ENCODE data around the gene CTNNBIP1. TPM values are rescaled to one million over a fixed set of nuclear protein-coding genes. Genes with fewer than 3 reads are reported as not detected.
A peak's percentile ranks its signal among the peaks of the same experiment; 100 is the strongest.

The CTNNBIP1 gene
- total and polyA plus RNA-seq, 9 donors: 47.3 to 81.1 (median 58.7) TPM

DNA sequence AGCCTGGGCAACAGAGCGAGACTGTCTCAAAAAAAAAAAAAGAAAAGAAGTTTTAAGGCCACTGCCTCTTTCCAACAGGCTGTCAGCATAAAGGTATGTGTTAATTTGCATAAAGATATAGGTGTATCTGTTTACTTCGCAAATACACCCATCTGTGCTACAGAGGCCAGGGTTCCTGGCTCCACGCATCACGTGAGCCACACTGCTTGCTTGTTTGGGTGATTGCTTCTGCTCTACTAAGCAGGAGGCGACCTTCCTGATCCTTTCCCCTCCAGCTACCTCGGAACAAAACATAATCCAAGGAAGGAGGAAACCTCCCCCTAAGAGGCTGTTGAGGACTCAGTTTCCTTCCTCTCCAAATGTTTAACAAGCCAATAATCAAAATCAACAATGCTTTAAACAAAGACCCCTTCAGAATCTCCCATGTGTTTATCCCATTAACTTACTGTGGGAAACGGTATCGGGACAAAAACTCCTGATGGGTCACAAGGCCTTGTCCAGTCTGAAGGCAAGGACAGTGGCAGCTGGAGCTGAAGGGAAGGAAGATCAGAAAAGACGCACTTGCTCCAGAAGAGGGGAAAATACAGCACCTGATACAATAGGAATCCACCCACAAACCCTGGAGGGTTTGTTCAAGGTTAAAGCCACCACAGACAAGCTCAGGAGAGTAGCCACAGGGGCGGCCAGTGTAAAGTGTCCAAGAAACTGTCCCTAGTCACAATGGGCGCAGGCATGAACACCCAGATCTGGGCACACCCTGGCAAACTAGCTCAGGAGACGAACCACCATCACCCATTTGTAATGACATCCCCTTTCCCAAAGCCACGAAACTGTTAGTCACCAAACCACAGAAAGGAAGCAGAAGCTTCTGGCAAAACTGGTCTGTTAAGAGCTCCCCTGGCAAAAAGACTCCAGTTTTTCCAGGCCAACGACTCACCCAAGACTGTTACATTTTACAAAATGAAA is 17.2 kb downstream of the CTNNBIP1 start:
- no peak for DNase-seq
- Histone ChIP-seq H3K36me3 (ENCODE audit: control insufficient read depth, insufficient read depth, low read length) (peaks cover 20% of the 10 kb centered on the region), H3K4me1 (ENCODE audit: control insufficient read depth, insufficient read depth, low read length) (peaks cover 31% of the 10 kb centered on the region), H3K9me3 (replicated peaks; ENCODE audit: control insufficient read depth, low read depth, low read length) (no peaks in the 10 kb centered on the region), H3K4me3 (ENCODE audit: low read length) (no peak overlapping the region), H3K27me3 (ENCODE audit: control insufficient read depth, insufficient read depth, low read length) (no peaks in the 10 kb centered on the region), H3K27ac (ENCODE audit: low read length) (peak overlapping the region; percentile 74)
- 74% methylated on average over 8 of the region's 14 CpGs for WGBS (ENCODE audit: insufficient coverage)

DNA sequence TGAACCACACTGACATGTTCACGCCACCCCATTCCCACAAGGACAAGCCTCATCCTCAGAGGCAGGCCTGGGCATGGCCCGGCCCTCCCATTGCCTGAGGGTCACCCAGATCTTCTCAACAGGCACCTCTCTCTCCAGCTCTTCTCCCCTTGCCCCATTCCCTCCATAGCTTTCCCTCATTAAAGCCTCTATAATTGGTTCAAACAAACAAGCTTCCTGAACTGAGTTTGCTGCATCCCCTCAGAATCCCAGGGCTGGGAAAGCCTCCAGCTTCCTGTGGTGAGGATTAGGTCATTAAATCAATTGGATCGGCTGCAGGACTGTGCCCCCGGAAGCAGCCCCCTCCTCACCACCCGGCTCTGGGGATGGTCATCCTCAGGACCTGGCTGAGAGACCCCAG is 18.9 kb downstream of the CTNNBIP1 start:
- WGBS (ENCODE audit: insufficient coverage): 82% methylated on average over 2 of the region's 5 CpGs
- H3K4me1 ChIP-seq (ENCODE audit: control insufficient read depth, insufficient read depth, low read length): peaks cover 36% of the 10 kb centered on the region

DNA sequence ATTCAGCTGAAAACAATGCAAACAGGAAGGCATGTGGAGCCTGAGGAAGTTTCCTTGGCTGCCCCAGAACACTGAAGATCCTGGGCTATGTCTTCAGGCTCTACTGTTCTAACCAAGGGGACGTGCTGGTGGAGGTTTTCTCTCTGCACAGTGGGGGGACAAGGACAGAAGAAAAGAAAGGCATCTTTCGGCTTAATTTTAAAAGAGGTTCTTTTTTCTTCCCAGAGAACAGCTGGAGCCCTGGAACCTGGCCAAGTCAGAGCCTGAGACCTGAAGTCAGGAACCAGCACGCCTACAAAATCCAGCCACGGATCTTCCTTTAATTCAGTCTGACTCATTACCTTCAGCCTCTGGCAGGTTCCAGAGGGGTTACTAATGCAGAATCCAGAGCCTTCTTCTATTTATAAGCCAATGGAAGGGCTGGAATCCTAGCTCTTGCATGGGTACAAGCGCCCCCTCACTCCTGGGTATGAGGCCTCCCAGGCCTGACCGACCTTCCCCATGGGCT is 19.8 kb downstream of the CTNNBIP1 start:
- Histone ChIP-seq H3K4me3 (ENCODE audit: low read length) (no peak overlapping the region), H3K36me3 (ENCODE audit: control insufficient read depth, insufficient read depth, low read length) (peaks cover 26% of the 10 kb centered on the region), H3K27me3 (ENCODE audit: control insufficient read depth, insufficient read depth, low read length) (no peaks in the 10 kb centered on the region), H3K27ac (ENCODE audit: low read length) (peak overlapping the region; percentile 66), H3K4me1 (ENCODE audit: control insufficient read depth, insufficient read depth, low read length) (peaks cover 45% of the 10 kb centered on the region), H3K9me3 (replicated peaks; ENCODE audit: control insufficient read depth, low read depth, low read length) (no peaks in the 10 kb centered on the region)
- WGBS (ENCODE audit: insufficient coverage): 22% methylated on average over 5 of the region's 6 CpGs
- DNase-seq: peak; percentile 73

More for the DNA sequence above, 18.9 kb downstream of the CTNNBIP1 start:
- no peaks in the 10 kb centered on the region for H3K27me3 ChIP-seq (ENCODE audit: control insufficient read depth, insufficient read depth, low read length)
- DNase-seq: no peak
- peaks cover 26% of the 10 kb centered on the region for H3K36me3 ChIP-seq (ENCODE audit: control insufficient read depth, insufficient read depth, low read length)
- H3K27ac ChIP-seq (ENCODE audit: low read length): peak overlapping the region; percentile 66
- H3K9me3 ChIP-seq (replicated peaks; ENCODE audit: control insufficient read depth, low read depth, low read length): no peaks in the 10 kb centered on the region
- H3K4me3 ChIP-seq (ENCODE audit: low read length): no peak overlapping the region

DNA sequence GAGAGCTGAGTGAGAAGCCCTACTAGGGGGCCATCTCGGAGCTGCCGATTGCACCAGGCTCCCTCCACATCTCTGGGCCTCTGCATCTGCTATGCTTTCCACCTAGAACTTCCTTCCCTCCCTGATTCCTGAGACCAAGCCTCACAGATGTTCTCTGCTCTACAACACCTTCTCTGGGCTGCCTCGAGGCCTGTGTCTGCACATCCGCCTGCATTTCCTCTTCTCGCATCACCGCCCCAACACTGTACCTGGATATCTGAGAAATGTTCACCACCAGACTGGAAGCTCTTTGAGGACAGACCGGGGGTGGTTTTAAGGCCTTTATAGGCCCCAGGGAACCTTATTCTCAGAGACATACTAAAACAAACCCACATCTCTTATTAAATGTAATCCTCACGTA is 20.7 kb downstream of the CTNNBIP1 start:
- Histone ChIP-seq H3K9me3 (replicated peaks; ENCODE audit: control insufficient read depth, low read depth, low read length) (no peaks in the 10 kb centered on the region), H3K27me3 (ENCODE audit: control insufficient read depth, insufficient read depth, low read length) (no peaks in the 10 kb centered on the region), H3K4me1 (ENCODE audit: control insufficient read depth, insufficient read depth, low read length) (peaks cover 53% of the 10 kb centered on the region), H3K27ac (ENCODE audit: low read length) (peak overlapping the region; percentile 66), H3K36me3 (ENCODE audit: control insufficient read depth, insufficient read depth, low read length) (peaks cover 26% of the 10 kb centered on the region), H3K4me3 (ENCODE audit: low read length) (no peak overlapping the region)
- no peak for DNase-seq
- 58% methylated on average over 3 of the region's 8 CpGs for WGBS (ENCODE audit: insufficient coverage)

DNA sequence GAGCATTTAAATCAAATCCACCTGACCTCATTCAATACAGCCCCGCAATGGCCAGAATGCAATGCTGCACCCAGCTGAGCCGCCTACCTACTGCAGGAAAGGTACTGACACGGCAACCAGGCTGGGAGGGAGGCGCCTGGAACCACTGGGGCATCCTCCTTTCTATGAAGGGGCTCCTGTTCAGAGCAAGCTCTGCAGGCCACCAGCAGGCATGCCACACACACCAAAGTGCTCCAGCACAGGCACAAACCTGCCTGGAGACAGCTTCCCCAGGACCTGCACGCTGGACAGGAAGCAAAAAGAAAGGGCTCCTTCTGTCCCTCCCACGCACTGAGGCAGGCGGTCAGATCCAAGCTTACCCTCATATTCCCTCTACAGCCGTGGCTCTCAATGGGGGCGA is 21.2 kb downstream of the CTNNBIP1 start:
- Histone ChIP-seq H3K27ac (ENCODE audit: low read length) (no peak overlapping the region), H3K4me1 (ENCODE audit: control insufficient read depth, insufficient read depth, low read length) (peaks cover 59% of the 10 kb centered on the region)
- 75% methylated on average over 5 of the region's 9 CpGs for WGBS (ENCODE audit: insufficient coverage)

DNA sequence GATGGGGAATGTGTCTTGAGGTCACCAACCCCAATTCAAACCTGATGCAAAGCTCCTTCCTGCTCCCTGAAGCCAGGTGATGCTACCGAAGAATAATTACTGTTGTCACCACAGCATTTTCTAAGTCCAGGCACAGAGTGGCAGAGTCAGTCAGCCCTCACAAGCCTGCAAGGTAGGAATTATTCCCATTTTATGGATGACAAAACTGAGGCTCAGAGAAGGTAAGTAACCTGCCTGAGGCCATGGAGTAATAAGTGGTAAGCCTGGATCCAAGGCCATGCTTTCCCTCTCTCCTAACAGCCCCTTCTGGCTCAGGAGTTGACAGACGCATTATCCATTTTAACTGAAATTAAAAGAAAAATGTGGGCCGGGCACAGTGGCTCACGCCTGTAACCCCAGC is 23.0 kb downstream of the CTNNBIP1 start:
- Histone ChIP-seq H3K9me3 (replicated peaks; ENCODE audit: control insufficient read depth, low read depth, low read length) (no peaks in the 10 kb centered on the region), H3K27me3 (ENCODE audit: control insufficient read depth, insufficient read depth, low read length) (no peaks in the 10 kb centered on the region), H3K4me1 (ENCODE audit: control insufficient read depth, insufficient read depth, low read length) (peaks cover 76% of the 10 kb centered on the region), H3K36me3 (ENCODE audit: control insufficient read depth, insufficient read depth, low read length) (peaks cover 29% of the 10 kb centered on the region), H3K4me3 (ENCODE audit: low read length) (no peak overlapping the region), H3K27ac (ENCODE audit: low read length) (no peak overlapping the region)
- WGBS (ENCODE audit: insufficient coverage): 86% methylated on average over 3 of the region's 4 CpGs
- DNase-seq: no peak

More for the DNA sequence above, 21.2 kb downstream of the CTNNBIP1 start:
- Histone ChIP-seq H3K36me3 (ENCODE audit: control insufficient read depth, insufficient read depth, low read length) (peaks cover 26% of the 10 kb centered on the region), H3K9me3 (replicated peaks; ENCODE audit: control insufficient read depth, low read depth, low read length) (no peaks in the 10 kb centered on the region), H3K27me3 (ENCODE audit: control insufficient read depth, insufficient read depth, low read length) (no peaks in the 10 kb centered on the region), H3K4me3 (ENCODE audit: low read length) (no peak overlapping the region)
- DNase-seq: no peak

DNA sequence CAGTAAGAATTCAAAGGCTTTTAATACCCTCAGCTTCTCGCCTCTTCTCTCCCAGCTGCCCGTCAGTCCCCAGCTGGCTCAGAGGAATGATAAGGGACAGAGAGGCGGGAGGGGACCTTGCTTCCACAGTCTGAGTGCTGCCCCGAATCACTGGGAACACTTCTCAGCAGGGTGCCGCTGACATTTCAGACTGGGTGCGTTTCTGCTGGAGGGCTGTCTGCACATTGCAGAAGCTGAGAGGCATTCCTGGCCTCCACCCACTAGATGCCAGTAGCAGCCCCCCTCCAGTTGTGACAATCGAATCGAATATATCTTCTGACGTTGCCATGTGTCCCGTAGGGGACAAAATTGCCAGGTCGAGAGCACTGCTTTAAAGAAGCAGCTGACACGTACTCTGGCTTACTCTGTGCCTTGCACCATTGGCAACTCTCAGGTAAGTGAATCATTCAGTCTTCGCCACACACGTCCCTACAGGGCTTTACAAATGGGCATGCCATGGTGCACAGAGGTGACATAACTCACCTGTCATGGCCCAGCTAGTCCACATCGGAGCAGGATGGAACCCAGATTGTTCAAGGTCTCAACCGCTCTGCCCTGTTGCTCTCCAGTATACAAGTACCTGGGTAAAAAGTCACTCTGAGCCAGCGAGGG is 23.9 kb downstream of the CTNNBIP1 start:
- peaks cover 32% of the 10 kb centered on the region for H3K36me3 ChIP-seq (ENCODE audit: control insufficient read depth, insufficient read depth, low read length)
- no peak for DNase-seq
- peak overlapping the region; percentile 37 for H3K27ac ChIP-seq (ENCODE audit: low read length)
- no peaks in the 10 kb centered on the region for H3K27me3 ChIP-seq (ENCODE audit: control insufficient read depth, insufficient read depth, low read length)
- no peaks in the 10 kb centered on the region for H3K9me3 ChIP-seq (replicated peaks; ENCODE audit: control insufficient read depth, low read depth, low read length)
- 80% methylated on average over 13 of the region's 17 CpGs for WGBS (ENCODE audit: insufficient coverage)
- peaks cover 75% of the 10 kb centered on the region for H3K4me1 ChIP-seq (ENCODE audit: control insufficient read depth, insufficient read depth, low read length)
- H3K4me3 ChIP-seq (ENCODE audit: low read length): no peak overlapping the region

DNA sequence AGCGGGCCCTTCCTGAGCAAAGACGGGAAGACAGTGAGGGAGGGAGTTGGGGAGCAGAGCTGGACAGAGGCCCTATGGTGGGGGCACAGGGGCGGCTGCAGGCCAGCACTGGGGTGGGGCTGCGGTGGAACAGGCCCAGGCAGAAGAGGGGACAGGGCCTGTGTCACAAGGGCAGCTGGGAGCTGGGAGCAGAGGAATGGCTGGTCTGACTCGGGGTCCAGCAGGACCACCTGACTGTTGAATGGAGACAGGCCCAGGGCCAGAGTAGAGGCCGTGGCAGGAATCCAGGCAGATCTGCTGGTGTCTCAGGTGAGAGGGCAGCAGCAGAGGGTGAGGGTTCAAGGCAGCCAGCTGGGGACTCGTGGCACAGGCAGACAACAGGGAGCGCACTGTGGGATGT is 25.3 kb downstream of the CTNNBIP1 start:
- Histone ChIP-seq H3K4me3 (ENCODE audit: low read length) (no peak overlapping the region), H3K9me3 (replicated peaks; ENCODE audit: control insufficient read depth, low read depth, low read length) (no peaks in the 10 kb centered on the region), H3K4me1 (ENCODE audit: control insufficient read depth, insufficient read depth, low read length) (peaks cover 61% of the 10 kb centered on the region), H3K27ac (ENCODE audit: low read length) (peak overlapping the region; percentile 59), H3K27me3 (ENCODE audit: control insufficient read depth, insufficient read depth, low read length) (no peaks in the 10 kb centered on the region), H3K36me3 (ENCODE audit: control insufficient read depth, insufficient read depth, low read length) (peaks cover 28% of the 10 kb centered on the region)
- 69% methylated on average over 8 of the region's 8 CpGs for WGBS (ENCODE audit: insufficient coverage)
- no peak for DNase-seq

DNA sequence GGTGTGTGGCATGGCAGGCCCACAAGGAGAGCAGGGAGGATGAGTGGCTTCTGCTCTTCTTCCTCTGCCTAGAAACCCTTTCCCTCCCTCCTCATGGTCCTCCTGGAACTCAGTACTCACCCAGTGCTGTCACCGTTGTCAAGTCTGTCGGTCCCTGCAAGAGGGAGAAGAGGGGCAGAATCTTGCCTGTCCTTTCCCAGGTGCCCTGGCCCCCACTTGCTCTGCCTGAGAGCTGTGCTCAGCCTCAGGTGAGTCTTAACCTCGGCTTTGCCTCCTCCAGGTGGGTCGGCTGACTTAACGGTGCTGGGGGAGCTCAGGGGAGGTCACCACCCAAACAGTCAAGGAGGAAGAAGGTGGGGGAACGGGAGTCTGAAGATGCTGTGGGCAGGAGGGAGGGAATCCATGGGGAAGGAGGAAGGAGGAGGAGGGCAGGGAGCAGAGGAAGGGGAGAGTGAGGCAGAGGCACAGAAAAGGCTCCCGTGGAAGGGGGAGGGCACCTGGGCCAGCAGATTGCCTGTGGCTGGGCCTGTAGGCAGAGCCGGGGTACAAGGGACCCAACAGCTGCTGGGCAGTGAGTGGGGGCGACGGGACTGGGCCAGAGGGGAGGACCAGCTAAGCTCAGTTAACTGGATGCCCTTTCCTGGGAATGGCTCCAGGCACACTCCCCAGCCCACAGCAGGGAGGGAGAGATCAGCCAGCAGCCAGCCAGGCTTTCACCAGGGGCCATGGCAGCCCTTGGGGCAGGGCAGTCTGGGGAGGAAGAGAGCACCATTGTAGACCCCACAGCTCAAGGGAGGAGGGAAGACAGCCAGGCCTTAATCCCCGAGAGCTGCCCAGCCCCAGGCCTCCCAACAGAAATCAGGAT is 26.3 kb downstream of the CTNNBIP1 start:
- Histone ChIP-seq H3K4me3 (ENCODE audit: low read length) (no peak overlapping the region), H3K27ac (ENCODE audit: low read length) (peak overlapping the region; percentile 65), H3K27me3 (ENCODE audit: control insufficient read depth, insufficient read depth, low read length) (no peaks in the 10 kb centered on the region), H3K9me3 (replicated peaks; ENCODE audit: control insufficient read depth, low read depth, low read length) (no peaks in the 10 kb centered on the region), H3K36me3 (ENCODE audit: control insufficient read depth, insufficient read depth, low read length) (peaks cover 21% of the 10 kb centered on the region), H3K4me1 (ENCODE audit: control insufficient read depth, insufficient read depth, low read length) (peaks cover 52% of the 10 kb centered on the region)
- WGBS (ENCODE audit: insufficient coverage): 78% methylated on average over 10 of the region's 11 CpGs
- peak; percentile 44 for DNase-seq

Measured in muscle of leg (tissue), 11 donors.